NB4 (cell line): ENCODE measurements around the gene FOXP1.

ENCODE experiments used
- CTCF ChIP-seq: IDR thresholded peaks from one replicate; pipeline ENCODE4 v1.5.1; 2012; ENCODE audit warnings: low read depth, low read length
- MAX ChIP-seq: IDR thresholded peaks from 2 replicates; pipeline ENCODE4 v1.6.1; 2011; ENCODE audit warnings: low read depth, low read length
- MYC ChIP-seq: IDR thresholded peaks from 2 replicates; pipeline ENCODE4 v1.6.1; 2011; ENCODE audit warnings: low read depth, low read length
- POLR2A ChIP-seq: IDR thresholded peaks from 2 replicates; pipeline ENCODE4 v1.6.1; 2011; ENCODE audit warnings: mild to moderate bottlenecking; ENCODE audit not compliant: insufficient read length; ENCODE audit errors: extremely low read depth

- TF ChIP-seq CTCF, result no peak
- no peak for TF ChIP-seq POLR2A
- TF ChIP-seq MAX, result no peak
- TF ChIP-seq MYC, result no peak
Measured at GRCh38 chr3:71208211-71209095, 375.1 kb downstream of the FOXP1 start.
